Left lung (tissue), 10 donors: ENCODE data around the gene SCARF1. TPM values are rescaled to one million over a fixed set of nuclear protein-coding genes. Genes with fewer than 3 reads are reported as not detected.
"Not testable (repeated sequence)": the region's sequence is repeated elsewhere in the genome, so short reads cannot be mapped to it uniquely, and the experiment has no call there.

Source experiments
- ATAC-seq: fragments of 200-7000 bp; cut with Tn5 transposase; one replicate; pipeline ENCODE4 v1.9.1; 2020; ENCODE audit warnings: moderate library complexity
- DNase-seq, 4 donors: peaks; one replicate each; pipeline ENCODE4 v3.0.0-alpha.2; 2013 to 2020
- H3K27ac ChIP-seq, 2 donors: fragments of 200-600 bp; sonication (generic) in 1 of 2; one replicate each; pipeline versions ENCODE4 v1.5.0 to v1.8.0; 2020 to 2021
- H3K27me3 ChIP-seq, 2 donors: fragments of 200-600 bp; sonication (generic) in 1 of 2; one replicate each; pipeline versions ENCODE4 v1.5.0 to v1.8.0; 2020 to 2021
- H3K36me3 ChIP-seq, 2 donors: fragments of 200-600 bp; sonication (generic) in 1 of 2; one replicate each; pipeline versions ENCODE4 v1.5.0 to v1.8.0; 2020 to 2021
- H3K4me1 ChIP-seq, 2 donors: fragments of 200-600 bp; one replicate each; pipeline ENCODE4 v1.8.0; 2021
- H3K4me3 ChIP-seq, 2 donors: fragments of 200-600 bp; sonication (generic) in 1 of 2; one replicate each; pipeline versions ENCODE4 v1.5.0 to v1.8.0; 2020 to 2021; ENCODE audit warnings: mild to moderate bottlenecking in 1 of 2
- H3K9me3 ChIP-seq, 2 donors: fragments of 200-600 bp; sonication (generic) in 1 of 2; one replicate each; pipeline versions ENCODE4 v1.5.0 to v1.8.0; 2020 to 2021
- CTCF ChIP-seq, 2 donors: fragments of 200-600 bp; sonication (generic) in 1 of 2; IDR thresholded peaks; one replicate each; pipeline versions ENCODE4 v1.5.0 to v1.8.0; 2021; ENCODE audit warnings: antibody characterized with exemption in 2 of 2
- intact Hi-C, 2 donors: fragments of 100-400 bp; cut with DNase I; formaldehyde crosslinking; loops; one replicate each; pipeline versions ENCODE4 v1.11.2 to v1.14.2; 2022
- polyA plus RNA-seq, 6 donors: library from polyadenylated mRNA; unstranded; fragments of 120-200 nt; gene quantifications; one replicate each; pipeline ENCODE4 v1.2.1, GENCODE V29; 2013; ENCODE audit not compliant: insufficient read length in 6 of 6
- total RNA-seq, 2 donors: library from RNA; stranded (reverse); fragmentation: NEBNext Ultra II Directional; extraction: Animal tissue kit (Norgen Biotek cat#: 25700); gene quantifications; one replicate each; pipeline ENCODE4 v1.2.1, GENCODE V29; 2021
- donor health status: DM: no; HTN: yes; CAD: no.
- donor health status: DM: no; HTN: no; CAD: no.

Gene SCARF1
- total and polyA plus RNA-seq, 8 donors, result 17.6 to 33.0 (median 21.5) TPM

GRCh38 chr17:1686086-1686485 lies 40.6 kb upstream of the SCARF1 start:
- H3K27me3 ChIP-seq, result no peaks in the 10 kb centered on the region
- ATAC-seq (no peak), DNase-seq (no peak)
- H3K27ac ChIP-seq, result no peak overlapping the region
- no peaks in the 10 kb centered on the region for H3K9me3 ChIP-seq
- peaks cover 5 to 24% of the 10 kb centered on the region in 2 donors for H3K4me1 ChIP-seq
- H3K36me3 ChIP-seq, result peaks cover 0 to 24% of the 10 kb centered on the region in 2 donors
- no peak overlapping the region for H3K4me3 ChIP-seq
- TF ChIP-seq CTCF (IDR thresholded peaks at IDR 0.05), result no peak
- intact Hi-C loops, result no loop called here

GRCh38 chr17:1684378-1685189 lies 39.1 kb upstream of the SCARF1 start, which contains the start of gene PRPF8:
TSS of gene PRPF8 (minus strand) at chr17:1684867. CDS start at chr17:1684571, 296 bp downstream.
- peak within 1 kb of the TSS; percentile 90 for H3K27ac ChIP-seq
- DNase-seq, result peak; percentile 96 to 98 (median 98)
- peak; percentile 100 for ATAC-seq
- H3K36me3 ChIP-seq, result peaks cover 0 to 39% of the 10 kb centered on the region in 2 donors
- no peaks in the 10 kb centered on the region for H3K27me3 ChIP-seq
- H3K4me1 ChIP-seq, result peaks cover 5 to 24% of the 10 kb centered on the region in 2 donors
- no peaks in the 10 kb centered on the region for H3K9me3 ChIP-seq
- intact Hi-C loops, result no loop called here
- H3K4me3 ChIP-seq, result peak within 1 kb of the TSS; percentile 96 to 99
- TF ChIP-seq CTCF (IDR thresholded peaks at IDR 0.05), result no peak

- Histone ChIP-seq H3K4me3 (peak overlapping the region; percentile 96 to 99), H3K27ac (peak overlapping the region; percentile 90), H3K27me3 (no peaks in the 10 kb centered on the region), H3K4me1 (peaks cover 5 to 24% of the 10 kb centered on the region in 2 donors), H3K36me3 (peaks cover 0 to 50% of the 10 kb centered on the region in 2 donors), H3K9me3 (no peaks in the 10 kb centered on the region)
- no peak for DNase-seq
- no peak for ATAC-seq
- intact Hi-C loops, result no loop called here
- TF ChIP-seq CTCF (IDR thresholded peaks at IDR 0.05), result no peak
These were observed 37.9 kb upstream of the SCARF1 start for GRCh38 chr17:1683459-1683858.

- DNase-seq (peak in 1 of 4 donors; percentile 57), ATAC-seq (no peak)
- peaks cover 0 to 100% of the 10 kb centered on the region in 2 donors for H3K36me3 ChIP-seq
- no peak overlapping the region for H3K27ac ChIP-seq
- no peaks in the 10 kb centered on the region for H3K4me1 ChIP-seq
- no peak overlapping the region for H3K4me3 ChIP-seq
- intact Hi-C loops, result loop anchor here in 1 of 2 donors (10.0 kb wide), 1 partner anchor 188 kb away; no protein-coding TSS in a partner anchor
- no peak for TF ChIP-seq CTCF (IDR thresholded peaks at IDR 0.05)
- H3K27me3 ChIP-seq, result no peaks in the 10 kb centered on the region
- no peaks in the 10 kb centered on the region for H3K9me3 ChIP-seq
These were observed 30.9 kb upstream of the SCARF1 start for GRCh38 chr17:1676401-1676800.

- Histone ChIP-seq H3K36me3 (peaks cover 0 to 99% of the 10 kb centered on the region in 2 donors), H3K27me3 (no peaks in the 10 kb centered on the region), H3K27ac (no peak overlapping the region), H3K9me3 (no peaks in the 10 kb centered on the region), H3K4me3 (no peak overlapping the region), H3K4me1 (peaks cover 0 to 23% of the 10 kb centered on the region in 2 donors)
- DNase-seq, result peak in 1 of 4 donors; percentile 58
- TF ChIP-seq CTCF (IDR thresholded peaks at IDR 0.05), result no peak
- no peak for ATAC-seq
- intact Hi-C loops, result loop anchor here in 1 of 2 donors (10.0 kb wide), 1 partner anchor 192 kb away; no protein-coding TSS in a partner anchor
These were observed 27.7 kb upstream of the SCARF1 start for GRCh38 chr17:1673041-1673785.

GRCh38 chr17:1663934-1664333 lies 18.4 kb upstream of the SCARF1 start:
- intact Hi-C loops, result loop anchor here in 1 of 2 donors (10.0 kb wide), 1 partner anchor 121 kb away; no protein-coding TSS in a partner anchor
- not testable (repeated sequence) for H3K4me3 ChIP-seq, DNase-seq, H3K27me3 ChIP-seq, ATAC-seq, H3K9me3 ChIP-seq, H3K27ac ChIP-seq
- Histone ChIP-seq H3K36me3 (peaks cover 8 to 99% of the 10 kb centered on the region in 2 donors), H3K4me1 (peaks cover 8 to 33% of the 10 kb centered on the region in 2 donors)
